ENCODE measurements around the gene WNT7B.

- no peak for TF ChIP-seq SUZ12 (IDR thresholded peaks at IDR 0.05)
- TF ChIP-seq PKNOX1 (IDR thresholded peaks at IDR 0.05), result no peak
- no peak for TF ChIP-seq NFRKB (IDR thresholded peaks at IDR 0.05)
- no peak for TF ChIP-seq FOXA1 (IDR thresholded peaks at IDR 0.05)
- no peak for TF ChIP-seq LEF1 (IDR thresholded peaks at IDR 0.05; ENCODE audit: borderline replicate concordance)
- TF ChIP-seq FOXK2 (IDR thresholded peaks at IDR 0.05), result no peak
These were observed 100.0 kb downstream of the WNT7B start for GRCh38 chr22:45877036-45877380.

All from HEK293T (cell line).